Hematopoietic multipotent progenitor cell treated with erythropoietin and hydrocortisone succinate and interleukin-3 and kit ligand, for 17 days (in vitro differentiated cells): Measurements from ENCODE around the gene SHOC1.
"Not testable (repeated sequence)": the region's sequence is repeated elsewhere in the genome, so short reads cannot be mapped to it uniquely, and the experiment has no call there.

ENCODE experiments used
- DNase-seq: peaks from one replicate; pipeline ENCODE4 v3.0.0-alpha.2; 2015; ENCODE audit warnings: low spot score

Gene SHOC1

GRCh38 chr9:111794835-111795556, at the start of gene SHOC1:
TSS of gene SHOC1 (minus strand) at chr9:111794937. CDS start at chr9:111791418, 3,519 bp downstream.
- no peak for DNase-seq

- DNase-seq, result no peak
These were observed 49.2 kb upstream of the SHOC1 start for GRCh38 chr9:111843971-111844370.

GRCh38 chr9:111842313-111842712, 47.6 kb upstream of the SHOC1 start:
- DNase-seq, result no peak

- no peak for DNase-seq
These were observed 45.7 kb upstream of the SHOC1 start for GRCh38 chr9:111840442-111840841.

GRCh38 chr9:111839987-111840386, 45.2 kb upstream of the SHOC1 start:
- no peak for DNase-seq

- DNase-seq, result no peak
These were observed 44.6 kb upstream of the SHOC1 start for GRCh38 chr9:111839387-111839786.

- no peak for DNase-seq
These were observed 43.7 kb upstream of the SHOC1 start for GRCh38 chr9:111838439-111838838.

GRCh38 chr9:111836311-111836710, 41.6 kb upstream of the SHOC1 start:
- DNase-seq, result no peak

GRCh38 chr9:111833941-111834340, 39.2 kb upstream of the SHOC1 start:
- no peak for DNase-seq

GRCh38 chr9:111832449-111832848, 37.7 kb upstream of the SHOC1 start:
- no peak for DNase-seq

GRCh38 chr9:111831371-111832108, 36.8 kb upstream of the SHOC1 start:
- DNase-seq, result no peak

- DNase-seq, result no peak
These were observed 33.5 kb upstream of the SHOC1 start for GRCh38 chr9:111828193-111828592.

GRCh38 chr9:111825468-111826145, 30.9 kb upstream of the SHOC1 start:
- no peak for DNase-seq

- DNase-seq, result no peak
These were observed 26.3 kb upstream of the SHOC1 start for GRCh38 chr9:111821006-111821528.

GRCh38 chr9:111819360-111819759, 24.6 kb upstream of the SHOC1 start:
- DNase-seq, result no peak

- no peak for DNase-seq
These were observed 20.7 kb upstream of the SHOC1 start for GRCh38 chr9:111815285-111816070.

GRCh38 chr9:111812337-111812736, 17.6 kb upstream of the SHOC1 start:
- DNase-seq, result no peak

GRCh38 chr9:111810908-111811307, 16.2 kb upstream of the SHOC1 start:
- DNase-seq, result no peak

GRCh38 chr9:111810415-111810814, 15.7 kb upstream of the SHOC1 start:
- not testable (repeated sequence) for DNase-seq

- DNase-seq, result no peak
These were observed 12.5 kb upstream of the SHOC1 start for GRCh38 chr9:111807197-111807596.

- no peak for DNase-seq
These were observed 11.5 kb upstream of the SHOC1 start for GRCh38 chr9:111806259-111806658.

- DNase-seq, result no peak
These were observed 11.1 kb upstream of the SHOC1 start for GRCh38 chr9:111805830-111806241.
